KOPT-K1 (cell line): Measurements from ENCODE around the gene EHF.
"Not testable (repeated sequence)": the region's sequence is repeated elsewhere in the genome, so short reads cannot be mapped to it uniquely, and the experiment has no call there.

ENCODE experiments used
- H3K27ac ChIP-seq: fragments of 200-600 bp; sonication (generic); 2 replicates; pipeline ENCODE4 v1.5.1; 2016; ENCODE audit warnings: antibody characterized with exemption, mild to moderate bottlenecking, low read depth, low read length; ENCODE audit not compliant: poor library complexity, severe bottlenecking
- H3K36me3 ChIP-seq: fragments of 200-600 bp; sonication (generic); 2 replicates; pipeline ENCODE4 v1.5.1; 2017; ENCODE audit warnings: antibody characterized with exemption, mild to moderate bottlenecking, low read length, moderate library complexity; ENCODE audit not compliant: insufficient read depth
- H3K9me3 ChIP-seq: fragments of 200-600 bp; sonication (generic); 2 replicates; pipeline ENCODE4 v1.5.1; 2017; ENCODE audit warnings: antibody characterized with exemption, low read length, mild to moderate bottlenecking; ENCODE audit not compliant: insufficient read depth, poor library complexity, severe bottlenecking

The EHF gene

GRCh38 chr11:34620820-34621792 is at the start of gene EHF:
Gene EHF (plus strand): TSS chr11:34621093. CDS start chr11:34642631, 21,538 bp downstream.
- Histone ChIP-seq H3K27ac (no peak within 1 kb of the TSS), H3K9me3 (peaks cover 7% of the 10 kb centered on the region), H3K36me3 (no peaks in the 10 kb centered on the region)

GRCh38 chr11:34573537-34573936 is 47.4 kb upstream of the EHF start:
- Histone ChIP-seq H3K9me3 (no peaks in the 10 kb centered on the region), H3K27ac (no peak overlapping the region), H3K36me3 (no peaks in the 10 kb centered on the region)

- no peaks in the 10 kb centered on the region for H3K36me3 ChIP-seq
- no peak overlapping the region for H3K27ac ChIP-seq
- no peaks in the 10 kb centered on the region for H3K9me3 ChIP-seq
These were observed 45.6 kb upstream of the EHF start for GRCh38 chr11:34575261-34575660.

GRCh38 chr11:34575671-34576070 is 45.2 kb upstream of the EHF start:
- no peak overlapping the region for H3K27ac ChIP-seq
- no peaks in the 10 kb centered on the region for H3K9me3 ChIP-seq
- H3K36me3 ChIP-seq: no peaks in the 10 kb centered on the region

GRCh38 chr11:34576331-34576730 is 44.6 kb upstream of the EHF start:
- no peak overlapping the region for H3K27ac ChIP-seq
- H3K36me3 ChIP-seq: no peaks in the 10 kb centered on the region
- no peaks in the 10 kb centered on the region for H3K9me3 ChIP-seq

GRCh38 chr11:34583818-34584217 is 37.1 kb upstream of the EHF start:
- Histone ChIP-seq H3K27ac (no peak overlapping the region), H3K9me3 (no peaks in the 10 kb centered on the region)

GRCh38 chr11:34585304-34585734 is 35.6 kb upstream of the EHF start:
- Histone ChIP-seq H3K9me3 (no peaks in the 10 kb centered on the region), H3K36me3 (no peaks in the 10 kb centered on the region), H3K27ac (no peak overlapping the region)

More at GRCh38 chr11:34583818-34584217, 37.1 kb upstream of the EHF start:
- H3K36me3 ChIP-seq: no peaks in the 10 kb centered on the region

GRCh38 chr11:34585735-34586487 is 35.0 kb upstream of the EHF start:
- no peak overlapping the region for H3K27ac ChIP-seq

GRCh38 chr11:34586488-34587281 is 34.2 kb upstream of the EHF start:
- H3K36me3 ChIP-seq: no peaks in the 10 kb centered on the region
- H3K9me3 ChIP-seq: no peaks in the 10 kb centered on the region
- H3K27ac ChIP-seq: no peak overlapping the region

More at GRCh38 chr11:34585735-34586487, 35.0 kb upstream of the EHF start:
- H3K36me3 ChIP-seq: no peaks in the 10 kb centered on the region
- no peaks in the 10 kb centered on the region for H3K9me3 ChIP-seq

GRCh38 chr11:34587282-34587677 is 33.6 kb upstream of the EHF start:
- Histone ChIP-seq H3K27ac (no peak overlapping the region), H3K9me3 (peaks cover under 1% of the 10 kb centered on the region), H3K36me3 (no peaks in the 10 kb centered on the region)

GRCh38 chr11:34588023-34588422 is 32.9 kb upstream of the EHF start:
- H3K27ac ChIP-seq: no peak overlapping the region
- no peaks in the 10 kb centered on the region for H3K36me3 ChIP-seq
- peaks cover 8% of the 10 kb centered on the region for H3K9me3 ChIP-seq

- H3K27ac ChIP-seq: no peak overlapping the region
- peaks cover 15% of the 10 kb centered on the region for H3K9me3 ChIP-seq
- H3K36me3 ChIP-seq: no peaks in the 10 kb centered on the region
These were observed 32.2 kb upstream of the EHF start for GRCh38 chr11:34588701-34589100.

GRCh38 chr11:34589177-34589576 is 31.7 kb upstream of the EHF start:
- H3K27ac ChIP-seq, H3K36me3 ChIP-seq: not testable (repeated sequence)
- peaks cover 20% of the 10 kb centered on the region for H3K9me3 ChIP-seq

- peaks cover 25% of the 10 kb centered on the region for H3K9me3 ChIP-seq
- H3K36me3 ChIP-seq: no peaks in the 10 kb centered on the region
- no peak overlapping the region for H3K27ac ChIP-seq
These were observed 27.8 kb upstream of the EHF start for GRCh38 chr11:34593085-34593484.

- Histone ChIP-seq H3K27ac (no peak overlapping the region), H3K9me3 (peaks cover 25% of the 10 kb centered on the region), H3K36me3 (no peaks in the 10 kb centered on the region)
These were observed 26.3 kb upstream of the EHF start for GRCh38 chr11:34594603-34595002.
